Upper lobe of left lung (tissue), 6 donors: ENCODE results near the gene MAPK8. TPM values are rescaled to one million over a fixed set of nuclear protein-coding genes. Genes with fewer than 3 reads are reported as not detected.
"Not testable (repeated sequence)": the region's sequence is repeated elsewhere in the genome, so short reads cannot be mapped to it uniquely, and the experiment has no call there.

Experiments used
- ATAC-seq, 2 donors: fragments of 200-7000 bp; cut with Tn5 transposase; one replicate each; pipeline ENCODE4 v1.9.1; 2022; ENCODE audit warnings: mild to moderate bottlenecking in 2 of 2, moderate library complexity in 2 of 2; ENCODE audit not compliant: low FRiP score in 2 of 2
- DNase-seq, 2 donors: peaks; one replicate each; pipeline ENCODE4 v3.0.0-alpha.2; 2019 to 2020
- H3K27ac ChIP-seq, 4 donors: fragments of 200-600 bp; sonication (generic); one replicate each; pipeline ENCODE4 v1.5.1; 2016 to 2019
- H3K27me3 ChIP-seq, 4 donors: fragments of 200-600 bp; sonication (generic); one replicate each; pipeline ENCODE4 v1.5.1; 2017 to 2019
- H3K36me3 ChIP-seq, 4 donors: fragments of 200-600 bp; sonication (generic); one replicate each; pipeline ENCODE4 v1.5.1; 2016 to 2019
- H3K4me1 ChIP-seq, 4 donors: fragments of 200-600 bp; sonication (generic); one replicate each; pipeline ENCODE4 v1.5.1; 2018 to 2019
- H3K4me3 ChIP-seq, 4 donors: fragments of 200-600 bp; sonication (generic); one replicate each; pipeline ENCODE4 v1.5.1; 2017 to 2019; ENCODE audit warnings: mild to moderate bottlenecking in 2 of 4, moderate library complexity in 1 of 4
- H3K9me3 ChIP-seq, 4 donors: fragments of 200-600 bp; sonication (generic); one replicate each; pipeline ENCODE4 v1.5.1; 2018 to 2019
- CTCF ChIP-seq, 6 experiments: fragments of 450-650 bp in 4 of 6; fragments of 200-600 bp in 2 of 6; sonication (generic) in 2 of 6; IDR thresholded peaks; one replicate each; pipeline ENCODE4 v1.5.1; 2016 to 2019; ENCODE audit warnings: antibody characterized with exemption in 6 of 6
- EP300 ChIP-seq, 4 donors: sonication (generic); formaldehyde crosslinking; IDR thresholded peaks; one replicate each; pipeline ENCODE4 v1.5.1; 2017; ENCODE audit warnings: antibody characterized with exemption in 4 of 4, control low read depth in 2 of 4
- POLR2A ChIP-seq, 4 donors: fragments of 450-650 bp; IDR thresholded peaks; one replicate each; pipeline ENCODE4 v1.5.1; 2016 to 2017; ENCODE audit warnings: antibody characterized with exemption in 4 of 4, mild to moderate bottlenecking in 2 of 4
- POLR2AphosphoS5 ChIP-seq, 2 donors: sonication (generic); formaldehyde crosslinking; IDR thresholded peaks; one replicate each; pipeline ENCODE4 v1.5.1; 2017; ENCODE audit warnings: antibody characterized with exemption in 2 of 2
- WGBS, 2 donors: methylation state at CpG; one replicate each; pipeline ENCODE4 v1.1.5; 2017 to 2018; 5-methylcytosine and 5-hydroxymethylcytosine counted together
- total RNA-seq, 6 donors: library from RNA; depleted of rRNA in 4 of 6; stranded (reverse); fragments of >200 nt in 4 of 6; gene quantifications; one replicate each; pipeline versions ENCODE4 v1.1.0 to v1.2.1, GENCODE V29; 2016 to 2021
- donor health status: DM: no; HTN: no; CAD: no; lungs with moderate emphysema.
- donor health status: DM: no; HTN: yes; CAD: no; lungs with severe emphysema.

The MAPK8 gene
- total RNA-seq, 6 donors from 2014 or later, result 33.6 to 61.6 (median 46.6) TPM

- 83 to 87% methylated on average over 2 of the region's 2 CpGs for WGBS, 2 donors
- no peak overlapping the region for H3K4me3 ChIP-seq
- H3K4me1 ChIP-seq, result peaks cover 0 to 3% (median 0%) of the 10 kb centered on the region in 4 donors
- no peak for DNase-seq
- no peaks in the 10 kb centered on the region for H3K27me3 ChIP-seq
- H3K27ac ChIP-seq, result no peak overlapping the region
- no peak for TF ChIP-seq POLR2A (IDR thresholded peaks at IDR 0.05)
- peaks cover 0 to 13% (median 9%) of the 10 kb centered on the region in 4 donors for H3K9me3 ChIP-seq
- H3K36me3 ChIP-seq, result peaks cover 0 to 17% (median 4%) of the 10 kb centered on the region in 4 donors
- ATAC-seq, result no peak
These were observed 110.2 kb downstream of the MAPK8 start for GRCh38 chr10:48416584-48417232.

DNA sequence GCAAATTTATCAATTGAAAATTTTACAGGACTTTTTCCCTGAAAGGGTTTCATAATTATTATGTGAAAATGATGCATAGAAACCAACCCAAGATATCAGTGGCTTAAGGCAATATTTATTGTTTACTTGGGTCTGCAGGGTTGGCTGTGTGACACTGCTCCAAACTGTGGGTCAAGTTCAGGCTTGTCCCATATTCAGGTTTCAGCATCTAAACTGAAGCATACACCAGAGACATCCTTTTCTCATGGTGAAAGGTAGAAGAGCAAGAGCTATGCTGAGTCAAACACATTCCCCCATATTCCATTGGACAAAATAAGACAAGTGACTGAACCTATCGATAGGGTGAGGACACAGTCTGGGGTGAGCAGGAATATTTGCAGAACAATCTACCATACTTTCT is 110.9 kb downstream of the MAPK8 start:
- Histone ChIP-seq H3K36me3 (peaks cover 0 to 11% (median 3%) of the 10 kb centered on the region in 4 donors), H3K27me3 (no peaks in the 10 kb centered on the region), H3K4me1 (peaks cover 0 to 3% (median 0%) of the 10 kb centered on the region in 4 donors), H3K27ac (no peak overlapping the region), H3K4me3 (no peak overlapping the region), H3K9me3 (peaks cover 0 to 7% (median 4%) of the 10 kb centered on the region in 4 donors)
- TF ChIP-seq POLR2A (IDR thresholded peaks at IDR 0.05) (no peak), CTCF (IDR thresholded peaks at IDR 0.05) (no peak), POLR2AphosphoS5 (IDR thresholded peaks at IDR 0.05) (no peak), EP300 (IDR thresholded peaks at IDR 0.05) (no peak)
- DNase-seq (no peak), ATAC-seq (no peak)
- WGBS, 2 donors, result 90 to 100% methylated on average over 1 of the region's 1 CpG

GRCh38 chr10:48418189-48418788 is 111.8 kb downstream of the MAPK8 start:
- H3K27me3 ChIP-seq, result no peaks in the 10 kb centered on the region
- peaks cover 0 to 3% (median 0%) of the 10 kb centered on the region in 4 donors for H3K4me1 ChIP-seq
- no peak for ATAC-seq
- H3K36me3 ChIP-seq, result peaks cover 0 to 2% (median 0%) of the 10 kb centered on the region in 4 donors
- H3K4me3 ChIP-seq, result no peak overlapping the region
- 81 to 85% methylated on average over 5 of the region's 5 CpGs for WGBS, 2 donors
- no peak for DNase-seq
- TF ChIP-seq CTCF (IDR thresholded peaks at IDR 0.05) (no peak), EP300 (IDR thresholded peaks at IDR 0.05) (no peak), POLR2A (IDR thresholded peaks at IDR 0.05) (no peak), POLR2AphosphoS5 (IDR thresholded peaks at IDR 0.05) (no peak)
- H3K27ac ChIP-seq, result no peak overlapping the region
- no peaks in the 10 kb centered on the region for H3K9me3 ChIP-seq

DNA sequence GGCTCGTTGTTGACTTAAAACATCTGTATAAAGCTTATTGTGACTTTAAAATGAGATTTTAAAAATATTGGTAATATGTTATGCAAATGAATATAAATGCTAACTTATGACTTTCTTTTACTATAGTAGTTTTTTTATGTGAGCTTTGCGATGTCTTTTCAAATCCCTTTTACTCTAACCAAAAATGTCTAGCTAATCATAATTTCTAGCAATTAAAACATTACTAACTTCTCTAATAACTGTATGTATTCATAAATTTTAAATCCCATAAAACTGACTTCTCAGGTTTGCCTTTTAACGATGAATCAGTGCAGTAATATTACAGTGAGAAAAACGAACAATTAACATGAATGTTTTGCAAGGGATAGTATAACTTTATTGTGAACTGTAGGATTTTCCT is 113.2 kb downstream of the MAPK8 start:
- Histone ChIP-seq H3K27me3 (no peaks in the 10 kb centered on the region), H3K36me3 (no peaks in the 10 kb centered on the region), H3K27ac (no peak overlapping the region), H3K9me3 (no peaks in the 10 kb centered on the region), H3K4me1 (peaks cover 0 to 3% (median 0%) of the 10 kb centered on the region in 4 donors), H3K4me3 (no peak overlapping the region)
- ATAC-seq, result no peak
- no peak for DNase-seq
- 95% methylated on average over 4 of the region's 4 CpGs for WGBS, 2 donors
- TF ChIP-seq CTCF (IDR thresholded peaks at IDR 0.05) (no peak), EP300 (IDR thresholded peaks at IDR 0.05) (no peak), POLR2A (IDR thresholded peaks at IDR 0.05) (no peak), POLR2AphosphoS5 (IDR thresholded peaks at IDR 0.05) (no peak)

DNA sequence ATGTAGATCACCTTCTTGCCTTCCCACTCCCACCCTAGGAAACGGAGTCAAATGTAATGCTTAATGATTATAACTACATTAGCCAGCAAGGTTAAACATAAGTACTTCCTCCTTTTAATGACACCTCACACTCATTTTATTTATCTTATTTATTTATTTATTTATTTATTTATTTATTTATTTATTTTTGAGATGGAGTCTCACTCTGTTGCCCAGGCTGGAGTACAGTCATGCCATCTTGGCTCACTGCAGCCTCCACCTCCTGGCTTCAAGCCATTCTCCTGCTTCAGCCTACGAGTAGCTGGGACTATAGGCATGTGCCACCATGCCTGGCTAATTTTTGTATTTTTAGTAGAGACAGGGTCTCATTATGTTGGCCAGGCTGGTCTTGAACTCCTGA is 115.4 kb downstream of the MAPK8 start:
- not testable (repeated sequence) for H3K4me1 ChIP-seq, H3K27ac ChIP-seq, H3K4me3 ChIP-seq, H3K36me3 ChIP-seq, DNase-seq, ATAC-seq, H3K27me3 ChIP-seq, H3K9me3 ChIP-seq
- WGBS, 2 donors, result 90 to 98% methylated on average over 2 of the region's 2 CpGs

DNA sequence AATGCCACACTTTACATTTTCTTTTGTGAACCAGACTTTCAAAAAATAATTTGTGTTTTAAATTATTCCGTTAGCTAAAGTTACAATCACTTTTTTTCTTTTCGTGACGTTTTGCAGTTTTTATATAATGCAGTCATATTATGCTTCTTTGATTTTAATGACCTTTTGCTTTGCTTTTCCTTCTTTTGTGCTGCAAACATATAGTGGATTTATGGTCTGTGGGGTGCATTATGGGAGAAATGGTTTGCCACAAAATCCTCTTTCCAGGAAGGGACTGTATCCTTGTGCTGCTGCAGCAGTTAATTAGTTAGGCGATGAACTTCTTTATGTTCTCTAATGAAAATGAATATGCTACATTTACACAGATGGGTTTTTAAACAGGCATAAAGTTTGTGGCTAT is 117.4 kb downstream of the MAPK8 start:
- Histone ChIP-seq H3K4me3 (no peak overlapping the region), H3K9me3 (no peaks in the 10 kb centered on the region), H3K36me3 (peaks cover 0 to 20% (median 1%) of the 10 kb centered on the region in 4 donors), H3K27me3 (no peaks in the 10 kb centered on the region), H3K4me1 (no peaks in the 10 kb centered on the region), H3K27ac (no peak overlapping the region)
- WGBS, 2 donors, result 94 to 97% methylated on average over 4 of the region's 4 CpGs
- ATAC-seq (no peak), DNase-seq (no peak)
- no peak for TF ChIP-seq CTCF (IDR thresholded peaks at IDR 0.05)
- no peak for TF ChIP-seq POLR2A (IDR thresholded peaks at IDR 0.05)
- no peak for TF ChIP-seq EP300 (IDR thresholded peaks at IDR 0.05)
- no peak for TF ChIP-seq POLR2AphosphoS5 (IDR thresholded peaks at IDR 0.05)
